ENCODE measurements around the gene CNBD2.
"Not testable (repeated sequence)": the region's sequence is repeated elsewhere in the genome, so short reads cannot be mapped to it uniquely, and the experiment has no call there.

CNBD2 gene

DNA sequence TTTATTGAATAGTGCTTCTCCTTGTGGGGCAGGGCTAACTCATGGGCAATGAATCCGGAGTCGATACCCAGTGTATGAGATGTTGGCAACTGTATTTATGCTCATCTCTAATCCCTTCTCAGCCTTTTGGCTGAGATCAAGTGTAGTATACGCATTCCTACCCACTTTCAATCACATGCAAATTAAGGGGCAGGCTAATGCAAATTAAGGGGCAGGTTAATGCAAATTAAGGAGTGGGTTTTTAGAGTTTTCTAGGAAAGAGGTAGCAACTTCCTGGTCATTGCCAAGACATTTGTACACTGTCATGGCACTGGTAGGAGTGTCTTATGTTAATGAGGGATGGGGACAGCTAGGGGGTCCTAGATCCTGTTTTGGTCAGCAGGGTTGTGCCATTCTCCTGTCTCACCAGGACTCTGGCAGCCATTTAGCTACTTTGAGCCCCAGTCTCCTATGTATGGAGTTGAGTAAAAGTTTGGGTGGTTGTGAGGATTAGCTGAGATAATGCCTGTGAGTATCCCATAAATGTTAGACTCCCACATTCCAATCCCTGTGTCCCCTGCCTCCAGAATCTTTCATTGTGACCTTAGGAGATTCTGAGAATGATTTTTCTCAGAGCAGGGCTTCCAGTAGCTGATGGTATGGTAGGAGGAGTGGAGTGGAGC is at the start of gene CNBD2:
TSS of gene CNBD2 (plus strand) at position 612 of the 662 bp plus-strand sequence. CDS start 173 bp downstream, outside the sequence.
- no peak for DNase-seq (ENCODE audit: low read depth in 3 of 3, low spot score in 1 of 3)

DNA sequence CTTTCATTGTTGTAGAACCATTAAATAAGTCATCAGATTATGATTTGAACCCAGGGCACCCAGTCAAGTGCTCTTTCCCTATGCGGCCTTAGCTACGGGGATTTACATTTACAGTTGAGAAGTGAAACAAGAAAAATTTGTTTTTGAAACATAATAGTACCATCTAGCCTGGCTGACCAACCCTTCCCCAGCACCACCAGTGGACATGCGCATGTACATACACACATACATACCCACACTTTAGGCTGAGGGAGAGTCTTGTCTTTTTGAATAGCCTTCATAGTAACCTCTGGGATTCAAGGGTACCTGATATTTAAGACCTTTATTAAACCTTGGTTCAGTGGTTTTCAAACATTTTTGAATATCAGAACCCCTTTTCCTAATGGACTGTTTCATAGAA is 47.9 kb upstream of the CNBD2 start:
- DNase-seq (ENCODE audit: low read depth in 3 of 3, low spot score in 1 of 3), result no peak

DNA sequence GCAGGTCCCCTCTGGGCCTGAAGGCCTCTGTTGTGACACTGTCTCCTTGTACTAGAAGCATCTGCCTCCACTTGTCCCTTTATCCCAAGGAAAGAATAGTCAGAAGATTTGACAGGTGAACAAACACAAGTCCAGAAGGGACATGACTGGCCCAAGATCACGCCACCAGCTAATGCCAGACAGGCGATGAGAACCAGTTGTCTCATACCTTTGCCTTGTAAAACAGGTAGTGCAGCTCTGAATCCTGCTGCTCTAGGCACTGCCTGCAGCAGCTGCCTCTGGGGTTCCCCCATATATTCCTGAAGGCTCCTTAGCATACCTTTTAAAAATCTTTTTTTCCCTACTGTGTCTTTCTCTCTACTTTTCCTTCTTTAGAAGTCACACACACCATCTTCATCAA is 39.1 kb upstream of the CNBD2 start:
- no peak for DNase-seq (ENCODE audit: low read depth in 3 of 3, low spot score in 1 of 3)

DNA sequence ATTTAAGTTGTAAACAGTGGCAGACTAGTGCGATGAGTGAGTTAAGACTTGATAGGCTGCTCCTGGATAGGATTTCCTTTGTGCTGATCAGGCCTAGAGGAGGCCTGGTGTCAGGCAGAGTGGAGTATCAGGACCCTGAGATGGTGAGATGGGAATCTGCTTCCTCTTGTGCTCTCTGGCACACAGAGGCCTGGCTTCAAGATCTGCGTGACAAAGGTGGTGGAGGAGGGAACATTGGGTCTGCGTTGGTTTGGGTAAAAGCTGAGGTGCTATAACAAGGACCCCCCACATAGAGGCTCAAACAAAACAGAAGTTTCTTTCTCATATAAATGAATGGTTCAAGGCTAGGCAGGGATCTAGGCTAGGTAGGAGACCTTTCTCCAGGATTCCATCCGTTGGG is 34.3 kb upstream of the CNBD2 start:
- no peak for DNase-seq (ENCODE audit: low read depth in 3 of 3, low spot score in 1 of 3)

DNA sequence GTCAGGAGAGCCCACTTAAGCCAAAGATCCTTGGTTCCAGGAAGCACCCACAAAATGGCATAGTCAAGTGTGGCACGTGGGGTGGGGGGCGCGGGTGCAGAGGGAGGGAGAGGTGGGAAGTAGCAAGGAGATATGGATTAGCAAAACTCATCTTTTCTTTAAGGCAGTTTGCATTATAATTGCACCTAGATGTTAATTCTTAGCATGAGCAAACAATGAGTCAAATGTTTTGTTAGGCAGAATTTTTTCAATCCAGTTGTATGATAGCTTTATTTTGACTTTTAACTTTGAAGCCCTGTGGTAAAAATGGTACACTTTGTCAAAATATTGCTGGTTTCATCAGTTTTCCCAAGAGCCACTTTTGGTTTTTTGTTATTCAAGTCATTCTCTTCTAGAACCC is 29.1 kb upstream of the CNBD2 start:
- DNase-seq (ENCODE audit: low read depth in 3 of 3, low spot score in 1 of 3), result no peak

DNA sequence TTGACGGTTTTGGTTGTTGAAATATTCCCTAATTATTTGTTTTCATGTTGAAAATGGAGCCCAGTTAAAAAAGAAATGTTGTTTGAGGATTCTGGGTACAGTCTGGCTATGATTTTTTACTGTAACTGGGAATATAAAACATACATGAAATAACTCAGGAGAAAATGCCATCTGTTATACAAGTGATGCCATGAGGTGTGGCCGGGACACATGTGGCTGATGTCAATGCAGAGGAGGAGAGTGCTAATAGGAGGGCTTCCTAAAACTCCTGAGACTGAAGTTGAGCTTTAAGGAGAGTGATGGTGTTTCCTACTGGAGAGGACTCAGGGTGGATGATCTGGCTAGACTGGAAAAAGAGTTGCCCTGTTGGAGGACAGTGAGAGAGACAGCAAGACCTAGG is 26.8 kb upstream of the CNBD2 start:
- DNase-seq (ENCODE audit: low read depth in 3 of 3, low spot score in 1 of 3), result no peak

DNA sequence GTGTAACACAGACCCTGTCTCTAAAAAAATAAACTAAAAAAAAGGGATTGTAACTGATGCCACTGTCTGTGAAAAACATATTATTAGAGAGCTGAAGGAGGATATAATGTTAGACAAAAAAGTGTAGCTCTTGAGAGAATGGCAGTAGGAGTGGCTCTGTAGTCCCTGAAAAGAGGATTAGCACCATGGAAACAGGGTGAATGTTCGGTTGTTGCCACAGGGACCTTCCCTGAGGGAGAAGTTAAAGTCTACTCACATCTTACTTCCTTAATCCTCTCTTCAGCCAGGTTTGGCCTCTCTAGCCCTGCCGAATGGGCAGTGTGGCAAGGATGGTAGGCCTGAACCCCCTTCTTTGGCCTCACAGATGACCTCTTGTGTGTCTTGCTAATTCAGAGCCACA is 26.1 kb upstream of the CNBD2 start:
- DNase-seq (ENCODE audit: low read depth in 3 of 3, low spot score in 1 of 3), result no peak

DNA sequence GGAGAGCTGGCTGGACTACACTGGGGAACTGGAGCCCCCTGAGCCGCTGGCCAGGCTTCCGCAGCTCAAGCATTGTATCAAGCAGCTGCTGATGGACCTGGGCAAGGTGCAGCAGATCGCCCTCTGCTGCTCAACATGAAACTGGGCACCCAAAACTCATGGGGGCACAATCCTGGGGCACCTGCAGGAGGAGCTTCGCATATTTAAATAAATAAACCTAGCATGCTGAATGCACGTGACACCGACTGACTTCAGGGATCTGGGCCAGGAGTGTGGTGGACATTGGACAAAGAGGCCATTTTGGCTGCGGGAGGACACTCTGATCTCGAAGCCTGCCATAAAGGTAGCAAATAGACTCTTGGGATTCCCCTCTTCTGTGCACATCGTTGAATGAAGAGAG is 20.9 kb upstream of the CNBD2 start:
- no peak for DNase-seq (ENCODE audit: low read depth in 3 of 3, low spot score in 1 of 3)

DNA sequence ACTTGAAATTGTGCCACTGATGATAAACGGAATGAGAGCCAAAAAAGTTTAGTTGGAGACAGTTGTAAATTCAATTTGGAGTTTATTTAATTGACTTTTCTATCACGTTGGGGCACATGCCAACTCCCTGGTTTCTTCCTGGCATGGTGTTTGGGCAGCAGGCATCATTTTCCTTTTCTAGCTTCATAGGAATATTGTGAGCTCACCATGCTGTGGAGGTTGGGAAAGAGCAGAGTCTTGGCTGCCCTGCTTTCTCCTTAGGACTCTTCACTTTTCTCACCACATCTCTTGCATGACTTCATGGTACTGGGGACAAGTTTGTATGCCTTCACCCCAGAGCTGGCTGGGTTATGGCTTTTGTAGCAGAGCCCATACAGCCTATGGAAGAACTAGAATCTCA is 20.5 kb upstream of the CNBD2 start:
- no peak for DNase-seq (ENCODE audit: low read depth in 3 of 3, low spot score in 1 of 3)

DNA sequence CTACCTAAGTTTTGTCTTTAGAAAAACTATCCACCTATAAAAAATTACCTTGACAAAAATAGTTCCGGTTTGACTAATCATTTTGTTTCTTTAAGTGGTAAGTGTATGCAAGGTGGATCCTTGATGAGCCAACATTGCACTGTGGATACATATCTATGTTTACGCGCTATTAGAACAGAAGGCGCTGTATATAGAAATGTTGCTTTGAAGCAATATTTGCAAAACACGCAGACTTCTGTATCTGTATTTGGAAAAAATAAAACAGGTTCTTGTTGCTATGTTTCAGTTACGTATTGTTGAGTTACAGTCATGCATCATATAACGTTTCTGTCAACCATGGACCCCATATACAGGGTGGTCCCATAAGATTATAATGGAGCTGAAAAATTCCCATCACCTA is 18.3 kb upstream of the CNBD2 start:
- no peak for DNase-seq (ENCODE audit: low read depth in 3 of 3, low spot score in 1 of 3)

DNA sequence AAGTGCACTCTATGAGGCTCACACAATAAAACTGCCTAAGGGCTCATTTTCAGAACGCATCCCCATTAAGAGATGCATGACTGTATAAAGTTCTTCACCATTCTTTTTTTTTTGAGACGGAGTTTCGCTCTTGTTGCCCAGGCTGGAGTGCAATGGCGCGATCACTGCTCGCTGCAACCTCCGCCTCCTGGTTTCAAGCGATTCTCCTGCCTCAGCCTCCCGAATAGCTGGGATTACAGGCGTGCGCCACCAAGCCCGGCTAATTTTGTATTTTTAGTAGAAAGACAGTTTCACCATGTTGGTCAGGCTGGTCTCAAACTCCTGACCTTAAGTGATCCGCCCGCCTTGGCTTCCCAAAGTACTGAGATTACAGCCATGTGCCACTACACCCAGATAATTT is 16.3 kb upstream of the CNBD2 start:
- not testable (repeated sequence) for DNase-seq (ENCODE audit: low read depth in 3 of 3, low spot score in 1 of 3)

DNA sequence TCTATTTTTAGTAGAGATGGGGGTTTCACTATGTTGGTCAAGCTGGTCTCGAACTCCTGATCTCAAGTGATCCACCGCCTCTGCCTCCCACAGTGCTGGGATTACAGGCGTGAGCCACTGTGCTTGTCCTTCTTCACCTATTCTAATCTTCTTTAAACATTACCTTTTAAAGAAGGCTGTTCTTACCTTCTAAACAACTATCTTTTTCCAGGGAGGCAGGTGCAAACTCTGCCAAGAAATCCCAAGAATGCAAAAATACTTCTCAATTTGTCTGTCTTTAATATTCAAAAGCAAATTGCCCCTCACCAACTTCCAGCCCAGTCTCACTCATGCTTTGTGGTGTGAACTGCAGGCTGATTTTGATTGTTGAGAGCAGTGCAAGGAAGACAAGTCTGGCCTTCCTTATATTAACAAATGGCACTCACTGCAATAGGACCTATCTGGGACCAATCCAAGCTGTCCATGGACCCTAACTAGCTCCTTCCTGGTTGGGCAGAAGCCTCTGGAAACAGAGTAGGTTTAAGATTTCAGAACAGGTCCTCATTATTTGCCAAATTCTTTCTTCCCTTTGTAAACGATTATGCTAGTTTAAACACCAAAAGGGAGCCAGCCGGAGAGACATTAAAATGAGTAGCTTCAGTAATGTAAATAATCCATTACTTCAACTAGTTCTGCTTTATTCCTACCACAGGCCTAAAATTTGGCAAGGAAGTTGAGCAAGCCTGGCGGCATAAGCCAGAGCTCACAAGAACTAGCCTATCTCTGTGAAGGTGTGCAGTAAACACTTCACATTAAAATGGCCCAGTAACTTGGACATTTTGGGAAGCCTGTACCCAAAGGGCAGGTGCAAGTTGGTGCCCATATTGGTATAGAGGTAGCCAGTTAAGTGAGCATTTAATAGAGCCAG is 15.7 kb upstream of the CNBD2 start:
- no peak for DNase-seq (ENCODE audit: low read depth in 3 of 3, low spot score in 1 of 3)

DNA sequence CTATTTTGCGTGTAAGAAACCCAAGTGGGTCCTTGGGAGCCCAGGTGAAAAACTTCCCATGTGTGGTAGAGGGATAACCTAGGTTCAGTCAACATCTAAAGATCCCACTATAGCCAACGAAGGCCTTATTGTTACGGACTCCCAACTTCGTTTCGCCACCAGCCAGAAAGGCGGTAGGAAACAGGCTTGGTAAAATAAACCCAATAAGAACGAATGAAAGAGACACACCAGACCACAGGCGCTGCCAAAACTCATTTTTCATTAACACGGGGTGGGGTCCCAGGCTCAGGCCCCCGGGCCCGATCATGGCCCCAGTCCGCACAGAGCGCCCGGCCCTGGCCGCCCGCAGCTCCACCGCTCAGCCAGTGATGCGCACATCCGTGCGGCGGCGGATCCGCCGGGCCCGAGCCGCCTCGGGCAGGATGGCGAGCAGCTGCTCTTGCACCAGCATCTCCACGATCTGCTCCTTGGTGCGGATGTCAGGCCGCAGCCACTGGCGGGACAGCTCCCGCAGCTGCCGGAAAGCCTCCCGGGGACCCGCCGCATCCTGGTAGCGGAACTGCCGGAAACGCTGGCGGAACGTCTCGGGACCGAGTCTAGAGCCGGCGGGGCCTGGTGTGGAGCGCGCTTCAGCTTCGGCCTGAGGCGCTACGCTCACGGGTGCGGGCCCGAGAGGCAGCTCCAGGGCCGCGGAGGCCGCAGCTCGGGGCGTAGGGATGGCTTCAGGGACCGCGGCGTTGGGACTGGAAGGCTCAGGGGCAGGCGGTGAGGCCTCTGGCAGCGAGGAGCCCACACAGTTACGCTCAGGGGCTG is 14.8 kb upstream of the CNBD2 start:
- DNase-seq (ENCODE audit: low read depth in 3 of 3, low spot score in 1 of 3), result peak; percentile 28 to 46 (median 30)

DNA sequence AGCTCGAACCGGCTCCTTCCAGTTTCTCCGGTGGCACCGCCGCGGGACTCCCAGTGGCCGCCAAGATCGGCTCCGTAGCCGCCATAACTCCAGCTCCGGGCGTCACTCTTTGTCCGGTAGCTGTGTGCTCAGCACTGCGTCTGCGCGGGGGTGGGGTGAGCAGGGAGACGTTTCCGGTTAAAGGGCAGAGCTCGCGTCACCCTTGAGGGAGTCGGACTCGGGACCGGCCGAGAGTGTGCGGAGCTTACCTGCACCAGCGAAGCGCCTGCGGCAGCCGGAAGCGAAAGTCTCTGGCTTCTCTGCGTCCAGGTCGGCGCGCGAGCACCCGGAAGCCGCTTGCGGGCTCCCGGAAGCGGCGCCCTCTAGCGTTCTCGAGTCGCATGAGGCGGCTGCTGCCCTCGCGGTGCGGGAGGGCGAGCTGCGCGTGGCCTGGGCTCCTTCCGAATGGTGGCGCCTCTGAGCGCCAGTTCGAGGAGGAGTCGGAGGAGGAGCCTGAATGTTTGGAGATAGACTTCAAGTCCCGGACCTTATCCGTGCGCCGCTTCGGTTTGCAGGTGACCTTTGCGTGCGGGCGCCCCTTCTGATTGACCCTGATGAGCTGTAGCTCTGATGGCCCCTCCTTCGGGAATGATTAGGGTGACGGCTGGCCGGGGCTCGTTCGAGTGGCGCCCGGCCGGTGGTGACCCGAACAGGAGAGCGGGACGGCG is 14.0 kb upstream of the CNBD2 start, which contains the start of gene SCAND1:
TSS of gene SCAND1 (minus strand) at position 303 of the 707 bp plus-strand sequence. CDS start at position 85, 218 bp downstream.
- peak; percentile 89 to 95 (median 94) for DNase-seq (ENCODE audit: low read depth in 3 of 3, low spot score in 1 of 3)

DNA sequence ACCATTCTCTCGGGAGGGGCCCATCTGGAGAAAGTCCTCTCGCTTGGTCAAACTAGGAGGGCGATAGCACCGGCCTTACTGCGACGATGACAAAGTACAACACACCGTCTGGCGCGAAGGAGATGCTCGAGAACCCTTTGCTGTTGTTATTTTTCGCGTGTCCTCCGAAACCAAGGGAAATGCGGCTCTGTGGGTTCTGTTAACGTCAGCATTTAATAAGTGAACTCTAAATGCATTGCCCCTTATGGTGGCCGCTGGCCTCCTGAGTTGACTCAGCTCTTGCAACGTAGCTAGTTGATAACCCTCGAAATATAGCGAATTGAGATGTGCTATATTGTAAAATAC is 13.5 kb upstream of the CNBD2 start:
- no peak for DNase-seq (ENCODE audit: low read depth in 3 of 3, low spot score in 1 of 3)

DNA sequence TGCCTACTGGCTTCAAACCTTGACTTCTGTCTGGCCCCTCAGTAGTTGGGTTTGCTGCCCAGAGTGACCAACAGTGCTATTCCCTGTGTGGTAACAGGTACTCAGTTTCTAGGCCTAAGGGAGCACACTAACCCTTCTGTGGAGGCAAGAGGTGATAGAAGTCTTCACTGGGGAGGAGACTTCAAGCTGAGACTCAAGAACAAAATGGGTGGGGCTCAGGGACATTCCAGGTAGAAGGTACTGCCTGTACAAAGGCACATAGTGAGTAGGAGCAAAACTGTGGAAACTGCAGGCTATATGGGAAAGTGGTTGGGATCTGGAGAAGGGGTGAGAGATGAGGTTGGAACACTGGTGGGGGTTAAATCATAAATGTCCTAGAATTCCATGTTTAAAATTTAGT is 11.8 kb upstream of the CNBD2 start:
- no peak for DNase-seq (ENCODE audit: low read depth in 3 of 3, low spot score in 1 of 3)

DNA sequence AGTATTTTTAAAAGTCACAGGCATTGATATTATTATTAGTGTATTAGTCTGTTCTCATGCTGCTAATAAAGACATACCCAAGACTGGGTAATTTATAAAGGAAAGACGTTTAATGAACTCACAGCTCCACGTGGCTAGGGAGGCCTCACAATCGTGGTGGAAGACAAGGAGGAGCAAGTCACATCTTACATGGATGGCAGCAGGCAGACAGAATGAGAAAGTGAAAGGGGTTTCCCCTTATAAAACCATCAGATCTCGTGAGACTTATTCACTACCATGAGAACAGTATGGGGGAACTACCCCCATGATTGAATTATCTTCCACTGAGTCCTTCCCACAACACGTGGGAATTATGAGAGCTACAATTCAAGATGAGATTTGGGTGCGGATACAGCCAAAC is 9.1 kb upstream of the CNBD2 start:
- DNase-seq (ENCODE audit: low read depth in 3 of 3, low spot score in 1 of 3), result not testable (repeated sequence)

DNA sequence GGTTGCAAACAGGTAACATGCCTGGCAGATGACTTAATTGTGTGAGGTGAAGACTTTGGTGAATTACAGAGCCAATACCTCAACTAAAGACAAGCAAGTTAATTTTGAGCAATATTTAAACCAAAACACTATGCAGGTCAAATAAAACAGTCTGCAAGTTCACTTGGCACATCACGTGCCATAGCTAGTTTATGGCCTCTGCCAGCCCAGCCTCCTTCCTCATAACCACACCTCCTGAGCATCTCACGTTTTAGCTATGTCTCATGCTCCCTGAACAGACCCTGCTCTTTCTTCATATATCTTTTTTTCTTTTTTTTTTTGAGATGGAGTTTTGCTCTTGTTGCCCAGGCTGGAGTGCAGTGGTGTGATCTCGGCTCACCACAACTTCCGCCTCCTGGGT is 4.5 kb upstream of the CNBD2 start:
- DNase-seq (ENCODE audit: low read depth in 3 of 3, low spot score in 1 of 3), result no peak

DNA sequence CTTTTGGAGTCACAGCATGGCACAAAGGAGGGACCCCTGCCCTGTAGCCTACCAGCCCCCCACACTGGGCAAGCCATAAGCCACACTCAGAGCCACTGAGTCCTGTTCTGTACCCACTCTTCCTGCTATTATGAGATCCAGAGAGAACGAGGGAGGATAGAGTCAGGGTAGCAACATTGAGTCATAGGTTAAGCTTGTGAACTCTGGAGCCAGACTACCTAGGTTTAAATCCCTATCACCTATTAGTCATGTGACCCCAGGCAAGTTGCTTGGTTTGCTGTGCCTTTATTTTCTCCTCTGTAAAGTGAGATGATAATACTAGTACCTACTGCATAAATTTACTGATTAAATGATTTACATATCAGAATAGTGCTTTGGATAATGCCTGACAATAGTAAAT is 540 bp downstream of the CNBD2 start:
- DNase-seq (ENCODE audit: low read depth in 3 of 3, low spot score in 1 of 3), result no peak

DNA sequence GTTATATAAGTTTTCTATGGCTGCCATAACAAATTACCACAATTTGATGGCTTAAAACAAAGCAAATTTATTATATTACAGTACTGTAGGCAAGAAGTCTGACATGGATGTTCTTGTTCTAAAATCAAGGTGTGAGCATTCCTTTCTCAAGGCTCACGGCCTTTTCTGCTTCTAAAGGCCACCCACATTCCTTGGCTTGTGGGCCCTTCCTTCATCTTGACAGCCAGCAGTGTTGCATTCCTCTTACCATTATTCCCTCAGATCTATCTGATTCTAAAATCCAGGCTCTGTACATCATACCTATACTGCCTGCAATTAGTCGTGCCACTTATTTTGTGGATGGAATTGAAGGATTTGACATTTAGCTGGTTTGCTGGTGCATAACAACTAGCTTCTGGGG is 3.6 kb downstream of the CNBD2 start:
- DNase-seq (ENCODE audit: low read depth in 3 of 3, low spot score in 1 of 3), result no peak

DNA sequence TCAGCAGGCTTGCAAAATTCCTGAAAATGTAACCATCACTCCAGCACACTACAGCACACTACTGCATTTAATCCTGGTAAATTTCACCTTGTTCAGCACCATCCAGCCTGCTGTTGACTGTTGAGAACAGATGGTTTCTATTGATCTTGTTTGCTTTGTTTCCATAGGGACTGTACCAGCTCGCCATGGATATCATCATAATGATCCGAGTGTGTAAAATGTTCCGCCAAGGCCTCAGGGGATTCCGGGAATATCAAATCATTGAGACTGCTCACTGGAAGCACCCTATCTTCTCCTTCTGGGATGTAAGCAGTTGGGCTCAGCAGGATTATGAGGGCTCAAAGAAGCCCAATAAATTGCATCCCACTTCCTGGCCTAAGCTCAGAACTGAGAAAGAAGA is 4.1 kb downstream of the CNBD2 start:
- DNase-seq (ENCODE audit: low read depth in 3 of 3, low spot score in 1 of 3), result no peak

Measured in stimulated activated CD4-positive, alpha-beta T cell treated with anti-CD3 and anti-CD28 coated beads, TNF-alpha, amount 100 ng/mL, for 1 hour (primary cell).